ENCODE measurements around the gene ULBP2. TPM values are rescaled to one million over a fixed set of nuclear protein-coding genes. Genes with fewer than 3 reads are reported as not detected.
A peak's percentile ranks its signal among the peaks of the same experiment; 100 is the strongest.

ULBP2 gene
- total RNA-seq, 1 experiment from 2014 or later: not detected

DNA sequence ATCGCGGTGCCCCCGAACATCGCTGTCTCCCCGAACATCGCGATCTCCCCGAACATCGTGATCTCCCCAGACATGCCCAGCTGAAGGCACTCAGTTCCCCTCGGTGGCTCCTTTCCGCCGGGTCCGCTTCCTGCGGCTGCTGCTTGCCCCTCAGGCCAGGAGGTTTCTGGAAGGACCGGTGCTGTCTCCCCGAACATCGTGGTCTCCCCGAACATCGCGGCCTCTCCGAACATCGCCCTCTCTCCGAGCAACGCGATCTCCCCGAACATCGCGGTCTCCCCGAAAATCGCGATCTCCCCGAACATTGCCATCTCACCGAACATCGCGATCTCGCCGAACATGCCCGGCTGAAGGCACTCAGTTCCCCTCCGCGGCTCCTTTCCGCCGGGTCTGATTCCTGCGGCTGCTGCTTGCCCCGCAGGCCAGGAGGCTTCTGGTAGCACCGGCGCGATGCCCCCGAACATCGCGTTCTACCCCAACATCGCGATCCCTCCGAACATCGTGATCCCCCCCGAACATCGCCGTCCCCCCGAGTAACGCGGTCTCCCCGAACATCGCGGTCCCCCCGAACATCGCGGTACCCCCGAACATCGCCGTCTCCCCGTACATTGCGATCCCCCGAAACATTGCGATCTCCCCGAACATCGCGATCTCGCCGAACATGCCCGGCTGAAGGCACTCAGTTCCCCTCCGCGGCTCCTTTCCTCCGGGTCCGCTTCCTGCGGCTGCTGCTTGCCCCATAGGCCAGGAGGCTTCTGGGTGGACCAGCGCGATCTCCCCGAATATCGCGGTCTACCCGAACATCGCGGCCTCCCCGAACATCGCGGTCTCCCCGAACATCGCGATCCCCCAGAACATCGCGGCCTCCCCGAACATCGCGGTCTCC, 22.7 kb downstream of the ULBP2 start:
- Histone ChIP-seq H3K27me3 (ENCODE audit: insufficient read depth, low read length) (peaks cover 54% of the 10 kb centered on the region), H3K4me1 (ENCODE audit: insufficient read depth, low read length) (0 out of 2 replicates have a peak, but pooled peaks cover 2% of the 10 kb centered on the region), H2BK5ac (ENCODE audit: insufficient read length, low read length) (no peak overlapping the region)

More for the DNA sequence above, 22.7 kb downstream of the ULBP2 start:
- no peak overlapping the region for H2BK12ac ChIP-seq (ENCODE audit: insufficient read length, low read depth, low read length)
- no peak overlapping the region for H2BK15ac ChIP-seq (ENCODE audit: low read depth, low read length)
- Mint-ChIP-seq H3K27ac (peak overlapping the region; percentile 13 to 83 (median 42); a peak in 3 of 7 replicates), H3K9me3 (no peaks in the 10 kb centered on the region; a peak in 1 of 5 replicates), H3K27me3 (ENCODE audit: low read depth) (peaks cover 100% of the 10 kb centered on the region), H3K36me3 (ENCODE audit: insufficient read depth in 1 of 3, low read depth in 3 of 3) (peaks cover 0 to 4% (median 0%) of the 10 kb centered on the region in 3 experiments; a peak in 2 of 7 replicates), H3K4me1 (peaks cover 20 to 25% of the 10 kb centered on the region in 2 experiments), H3K4me3 (peak overlapping the region; percentile 83 to 85)
- peak overlapping the region; percentile 26 for H3K9ac ChIP-seq (ENCODE audit: extremely low read depth, insufficient read length, low read length)
- peak; percentile 50 for DNase-seq
- H3K18ac ChIP-seq (ENCODE audit: insufficient read length, low read depth, low read length): peak overlapping the region; percentile 56
- H2AK5ac ChIP-seq (ENCODE audit: insufficient read length, low read length): no peak overlapping the region
- no peak overlapping the region for H3K56ac ChIP-seq (ENCODE audit: insufficient read length, low read depth, low read length)
- no peaks in the 10 kb centered on the region for H3K79me1 ChIP-seq (ENCODE audit: insufficient read depth, low read depth, low read length, poor library complexity, severe bottlenecking)
- no peaks in the 10 kb centered on the region for H3K79me2 ChIP-seq (ENCODE audit: insufficient read depth, low read length)
- H3K4ac ChIP-seq (ENCODE audit: low read depth, low read length): no peak overlapping the region
- TF ChIP-seq, protein P1, sequence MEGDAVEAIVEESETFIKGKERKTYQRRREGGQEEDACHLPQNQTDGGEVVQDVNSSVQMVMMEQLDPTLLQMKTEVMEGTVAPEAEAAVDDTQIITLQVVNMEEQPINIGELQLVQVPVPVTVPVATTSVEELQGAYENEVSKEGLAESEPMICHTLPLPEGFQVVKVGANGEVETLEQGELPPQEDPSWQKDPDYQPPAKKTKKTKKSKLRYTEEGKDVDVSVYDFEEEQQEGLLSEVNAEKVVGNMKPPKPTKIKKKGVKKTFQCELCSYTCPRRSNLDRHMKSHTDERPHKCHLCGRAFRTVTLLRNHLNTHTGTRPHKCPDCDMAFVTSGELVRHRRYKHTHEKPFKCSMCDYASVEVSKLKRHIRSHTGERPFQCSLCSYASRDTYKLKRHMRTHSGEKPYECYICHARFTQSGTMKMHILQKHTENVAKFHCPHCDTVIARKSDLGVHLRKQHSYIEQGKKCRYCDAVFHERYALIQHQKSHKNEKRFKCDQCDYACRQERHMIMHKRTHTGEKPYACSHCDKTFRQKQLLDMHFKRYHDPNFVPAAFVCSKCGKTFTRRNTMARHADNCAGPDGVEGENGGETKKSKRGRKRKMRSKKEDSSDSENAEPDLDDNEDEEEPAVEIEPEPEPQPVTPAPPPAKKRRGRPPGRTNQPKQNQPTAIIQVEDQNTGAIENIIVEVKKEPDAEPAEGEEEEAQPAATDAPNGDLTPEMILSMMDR (conservative IDR thresholded peaks at IDR 0.05): no peak
- H3K23me2 ChIP-seq (ENCODE audit: insufficient read length, low read depth, low read length, poor library complexity, severe bottlenecking): peaks cover 14% of the 10 kb centered on the region
- H2BK120ac ChIP-seq (ENCODE audit: low read depth, low read length, poor library complexity, severe bottlenecking): no peak overlapping the region
- no peak overlapping the region for H3K23ac ChIP-seq (ENCODE audit: insufficient read length, low read depth, low read length)
- H4K91ac ChIP-seq (ENCODE audit: insufficient read length, low read depth, low read length): no peak overlapping the region
- H4K20me1 ChIP-seq (ENCODE audit: control insufficient read depth, insufficient read depth, insufficient read length): peaks cover 3% of the 10 kb centered on the region
- H3K14ac ChIP-seq (ENCODE audit: insufficient read depth, low read length): peak overlapping the region; percentile 60; the same call in 1 of the 2 replicates
- H4K8ac ChIP-seq (replicated peaks; ENCODE audit: insufficient read length, low read depth, low read length): no peak overlapping the region
- no peaks in the 10 kb centered on the region for H3K9me3 ChIP-seq (ENCODE audit: control insufficient read depth, low read depth, low read length)
- no peak overlapping the region for H3T11ph ChIP-seq (ENCODE audit: low read length)
- no peak overlapping the region for H2BK20ac ChIP-seq (ENCODE audit: low read depth, low read length, poor library complexity, severe bottlenecking)
- peak overlapping the region; percentile 72 for H3K4me2 ChIP-seq (ENCODE audit: insufficient read depth, insufficient read length, low read length)
- no peak overlapping the region for H2AFZ ChIP-seq (ENCODE audit: low read length)
- no peak overlapping the region for H3K27ac ChIP-seq (ENCODE audit: insufficient read length, low read depth, low read length)
- WGBS (ENCODE audit: extremely low coverage, insufficient read length, low lambda C conversion rate): no CpG with 5 or more reads among the region's 103 CpGs
- no peak overlapping the region for H4K5ac ChIP-seq (ENCODE audit: insufficient read length, low read depth, low read length)

All from H9 (cell line).